Activated CD4-positive, alpha-beta T cell treated with anti-CD3 and anti-CD28 coated beads for 24 hours (primary cell): ENCODE measurements around the gene TNPO1.
"Not testable (repeated sequence)": the region's sequence is repeated elsewhere in the genome, so short reads cannot be mapped to it uniquely, and the experiment has no call there.

ENCODE experiments used
- DNase-seq, 2 donors: peaks; one replicate each; pipeline ENCODE4 v3.0.0-alpha.2; 2020; ENCODE audit warnings: low read depth in 2 of 2

TNPO1 gene

DNA sequence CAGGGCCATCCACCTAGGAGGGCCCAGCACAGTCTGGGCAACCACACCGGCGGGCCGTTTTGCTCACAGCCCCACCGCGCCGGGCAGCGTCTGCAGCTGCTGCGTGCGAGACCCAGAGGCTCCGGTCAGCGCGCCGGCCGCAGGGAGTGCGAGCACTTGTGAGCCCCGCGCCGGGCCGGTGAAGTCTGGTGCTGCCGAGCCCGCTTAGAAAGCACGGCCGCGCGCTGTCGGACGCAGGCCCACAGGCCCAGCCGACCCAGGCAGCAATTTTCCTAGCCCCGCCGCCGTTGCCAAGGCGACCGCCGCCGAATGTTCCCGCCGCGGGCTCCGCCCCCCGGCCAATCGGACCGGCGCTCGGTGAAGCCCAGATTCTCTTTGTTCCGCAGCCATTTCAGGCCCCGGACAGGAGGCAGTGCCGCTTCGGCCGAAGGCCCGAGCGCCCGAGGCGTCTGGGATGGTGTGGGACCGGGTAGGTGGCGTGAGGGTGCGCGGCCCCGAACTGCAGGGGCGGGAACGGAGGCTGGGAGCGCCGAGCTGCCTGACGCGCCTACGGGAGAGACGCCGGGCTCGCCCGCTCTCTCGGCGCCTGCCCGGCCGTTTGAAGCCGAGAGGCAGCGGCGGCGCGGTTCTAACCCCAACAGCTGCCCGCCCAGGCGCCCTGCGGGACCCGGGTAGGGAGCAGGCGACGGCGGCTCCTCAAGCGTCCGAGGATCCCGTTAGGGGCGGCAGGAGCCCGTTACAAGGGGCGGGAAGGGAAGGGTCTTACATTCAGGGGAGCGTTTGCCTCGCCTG lies at the start of gene TNPO1:
TNPO1 (plus strand) TSS at position 378 of the 792 bp plus-strand sequence; CDS start at position 455, 77 bp downstream.
- peak; percentile 64 to 72 for DNase-seq

DNA sequence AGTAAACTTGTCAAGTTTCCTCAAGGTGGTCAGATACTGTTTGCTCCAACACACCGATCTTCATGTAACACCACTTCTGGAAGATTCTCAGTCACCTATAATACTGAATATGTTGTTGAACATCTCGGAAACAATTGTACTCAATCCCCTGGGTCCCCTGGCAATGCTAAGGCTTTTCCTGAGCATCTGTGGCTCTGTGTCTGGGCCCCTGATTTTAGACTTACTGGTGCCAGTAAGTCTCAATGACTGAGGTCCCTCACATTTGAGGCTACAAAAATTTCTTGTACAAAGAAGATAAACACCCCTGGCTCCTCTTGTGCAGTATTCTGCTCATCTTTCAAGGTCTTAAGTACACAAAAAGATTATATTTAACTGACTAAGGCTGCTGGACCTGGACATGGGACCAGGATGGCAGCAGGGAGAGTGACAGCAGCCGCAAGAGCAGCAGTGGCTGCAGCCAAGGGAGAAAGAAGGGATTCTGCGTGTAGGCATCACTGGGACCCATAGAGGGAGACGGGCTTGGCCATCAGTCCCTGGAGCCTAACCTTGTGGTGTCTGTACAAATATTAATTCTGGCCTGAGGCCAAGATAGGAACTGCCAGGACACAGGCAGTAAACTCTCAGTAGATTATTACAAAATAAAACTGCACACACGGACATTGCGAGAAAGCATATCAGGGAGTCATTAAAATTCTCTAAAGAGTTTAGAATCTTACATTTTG lies 49.0 kb upstream of the TNPO1 start:
- DNase-seq: no peak

DNA sequence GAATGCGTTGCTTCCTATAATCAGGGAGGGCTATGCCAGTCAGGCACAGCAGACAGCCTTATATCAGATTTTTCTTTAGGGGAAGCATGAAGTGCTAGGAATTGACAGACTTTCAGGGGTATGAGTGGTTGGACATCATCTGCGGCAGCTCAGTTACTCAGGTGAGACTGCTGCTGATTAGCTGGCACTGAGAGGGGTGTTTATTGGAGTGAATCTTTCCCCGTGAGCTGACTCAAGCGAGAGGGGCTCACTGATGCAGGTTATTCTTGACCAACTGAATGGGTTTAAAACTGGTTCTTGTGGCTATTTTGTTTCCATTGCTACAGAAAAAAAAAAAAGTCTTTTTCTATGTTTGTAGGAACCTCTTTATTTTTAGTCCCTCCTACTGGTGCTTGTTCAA lies 46.2 kb upstream of the TNPO1 start:
- DNase-seq: no peak

DNA sequence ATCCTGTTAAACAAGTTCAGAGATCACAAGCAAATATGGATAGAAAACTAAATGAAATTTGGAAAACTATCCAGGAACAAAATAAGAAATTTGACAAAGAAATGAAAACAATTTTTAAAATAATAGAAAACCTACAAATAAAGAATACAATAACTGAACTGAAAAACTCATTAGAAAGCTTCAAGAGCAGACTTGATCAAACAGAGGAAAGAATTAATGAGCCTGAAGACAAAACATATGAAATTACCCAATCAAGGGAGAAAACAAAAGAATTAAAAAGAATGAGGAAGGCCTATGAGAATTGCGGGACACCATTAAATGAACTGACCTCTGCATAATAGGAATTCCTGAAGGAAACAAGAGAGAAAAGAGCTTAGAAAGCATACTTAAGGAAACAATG lies 39.8 kb upstream of the TNPO1 start:
- DNase-seq: no peak

DNA sequence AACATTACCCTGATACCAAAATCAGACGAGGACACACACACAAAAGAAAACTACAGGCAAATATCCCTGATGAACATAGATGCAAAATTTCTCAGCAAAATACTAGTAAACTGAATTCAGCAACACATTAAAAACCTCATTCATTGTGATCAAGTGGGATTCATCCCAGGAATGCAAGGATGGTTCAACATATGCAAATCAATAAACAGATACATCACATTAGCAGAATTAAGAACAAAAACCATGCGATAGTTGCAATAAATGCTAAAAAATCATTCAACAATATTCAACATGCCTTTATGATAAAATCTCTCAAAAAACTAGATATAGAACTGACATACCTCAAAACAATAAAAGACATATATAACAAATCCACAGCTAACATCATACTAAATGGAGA lies 36.9 kb upstream of the TNPO1 start:
- no peak for DNase-seq

- DNase-seq: no peak
Measured at GRCh38 chr5:72783354-72783753, 33.1 kb upstream of the TNPO1 start.

GRCh38 chr5:72784129-72784528 lies 32.3 kb upstream of the TNPO1 start:
- no peak for DNase-seq

DNA sequence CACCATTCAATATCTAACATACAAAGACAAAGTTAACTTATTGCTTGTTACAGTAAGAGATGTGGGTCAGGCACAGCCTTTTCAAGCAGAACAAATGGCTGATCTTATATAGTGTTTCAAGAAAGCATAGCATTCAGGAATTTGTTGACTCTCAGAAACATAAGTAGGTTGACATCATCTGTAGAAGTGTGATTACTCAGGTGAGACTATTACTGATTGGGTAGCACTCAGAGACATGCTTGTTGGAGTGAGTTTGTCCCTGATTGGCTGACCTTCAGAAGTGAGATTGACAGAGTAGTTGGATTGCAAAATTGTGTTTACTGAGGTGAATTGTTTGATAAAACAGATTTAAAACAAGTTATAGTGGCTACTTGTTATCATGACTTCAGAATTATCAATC lies 30.7 kb upstream of the TNPO1 start:
- DNase-seq: no peak

GRCh38 chr5:72786676-72787075 lies 29.8 kb upstream of the TNPO1 start:
- no peak for DNase-seq

DNA sequence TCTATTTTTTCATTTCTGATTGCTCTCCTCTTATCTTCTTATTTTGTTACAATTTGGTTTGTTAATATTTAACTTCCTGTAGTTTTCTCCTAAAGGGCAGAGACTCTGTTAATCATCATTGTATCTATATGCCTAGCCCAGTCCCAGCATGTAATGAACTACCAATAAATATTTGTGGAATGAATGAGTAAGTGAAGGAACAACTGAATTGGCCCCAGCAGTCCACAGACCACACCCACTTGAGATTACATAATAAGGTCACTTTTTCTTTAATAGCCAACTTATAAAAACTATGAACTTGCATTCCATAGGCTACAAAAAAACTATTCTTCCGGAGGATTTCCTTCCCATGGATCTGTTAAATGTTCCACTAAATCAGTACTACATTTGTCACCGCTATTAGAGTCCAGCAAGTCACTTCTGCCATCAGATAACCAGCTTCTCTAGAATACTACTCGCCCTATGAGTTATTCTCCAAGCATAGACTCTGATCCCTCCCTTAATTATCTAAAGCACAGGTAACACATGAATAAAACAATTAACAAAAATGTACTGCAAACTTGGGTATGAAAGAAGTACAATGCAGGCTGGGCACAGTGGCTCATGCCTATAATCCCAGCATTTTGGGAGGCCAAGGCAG lies 27.5 kb upstream of the TNPO1 start:
- no peak for DNase-seq

DNA sequence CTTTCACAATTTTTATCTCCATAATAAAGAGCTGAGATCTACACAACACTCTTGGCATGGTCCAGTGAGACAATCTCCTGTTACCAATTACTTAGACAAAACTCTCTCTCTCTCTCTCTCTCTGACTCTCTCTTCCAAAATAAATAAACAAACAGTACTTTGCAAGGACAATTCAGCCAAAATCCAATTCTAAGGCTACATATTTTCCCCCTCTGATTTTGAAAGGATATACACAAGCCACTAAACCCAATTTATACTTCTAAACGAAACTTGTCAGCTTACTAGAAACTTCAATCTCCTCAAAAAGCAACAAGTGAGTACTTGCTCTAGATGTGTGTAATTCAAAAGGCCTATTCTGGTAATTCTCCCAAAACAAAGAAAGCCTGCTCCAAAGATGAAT lies 26.3 kb upstream of the TNPO1 start:
- DNase-seq: no peak

GRCh38 chr5:72792662-72793061 lies 23.8 kb upstream of the TNPO1 start:
- not testable (repeated sequence) for DNase-seq

- no peak for DNase-seq
Measured at GRCh38 chr5:72796001-72796400, 20.5 kb upstream of the TNPO1 start.

DNA sequence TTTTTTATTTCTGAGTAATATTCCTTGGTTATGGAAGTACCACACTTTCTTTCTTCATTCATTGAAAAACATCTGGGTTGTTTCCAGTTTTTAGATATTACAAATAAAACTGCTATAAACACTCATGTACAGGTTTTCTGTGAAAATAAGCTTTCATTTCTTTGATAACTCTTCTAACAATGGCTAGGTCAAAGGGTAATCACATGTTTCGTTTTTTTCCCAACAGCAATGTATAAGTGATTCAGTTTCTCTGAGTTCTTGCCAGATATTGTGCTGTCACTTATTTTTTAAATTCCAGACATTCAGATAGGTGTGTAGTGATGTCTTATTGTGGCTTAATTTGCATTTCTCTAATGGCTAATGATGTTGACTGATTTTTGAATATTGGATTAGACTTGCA lies 16.7 kb upstream of the TNPO1 start:
- no peak for DNase-seq

GRCh38 chr5:72808637-72809036 lies 7.8 kb upstream of the TNPO1 start:
- DNase-seq: not testable (repeated sequence)

- DNase-seq: no peak
Measured at GRCh38 chr5:72811849-72812248, 4.6 kb upstream of the TNPO1 start.

GRCh38 chr5:72812488-72812887 lies 4.0 kb upstream of the TNPO1 start:
- no peak for DNase-seq

- DNase-seq: no peak
Measured at GRCh38 chr5:72814104-72814503, 2.4 kb upstream of the TNPO1 start.

GRCh38 chr5:72814864-72815263 lies 1.6 kb upstream of the TNPO1 start:
- no peak for DNase-seq

GRCh38 chr5:72815580-72816283 lies 729 bp upstream of the TNPO1 start:
- DNase-seq: no peak

DNA sequence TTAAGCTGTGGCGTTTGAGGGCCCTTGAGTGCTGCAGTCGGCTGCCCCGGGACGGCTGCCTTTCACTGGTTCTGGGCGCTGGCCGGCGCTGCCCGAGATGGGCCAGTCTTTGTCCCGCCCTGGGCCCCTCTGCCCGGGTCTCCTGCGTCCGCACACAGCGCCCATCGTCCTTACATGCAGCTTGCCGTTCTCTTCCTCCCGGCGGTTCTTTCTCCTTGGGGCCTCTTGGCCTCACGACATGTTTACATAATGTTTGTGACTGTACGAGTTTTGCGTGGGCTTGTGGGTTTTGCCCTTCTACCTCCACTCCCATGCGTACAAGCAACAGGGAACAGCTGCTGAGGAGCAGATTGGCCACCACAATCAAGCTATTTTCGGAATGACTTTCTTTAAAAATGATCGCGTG lies 618 bp downstream of the TNPO1 start:
- DNase-seq: peak; percentile 3 to 8

GRCh38 chr5:72817671-72818266 lies 1.3 kb downstream of the TNPO1 start:
- no peak for DNase-seq
